H1 (cell line): Measurements from ENCODE around the gene CES3. TPM values are rescaled to one million over a fixed set of nuclear protein-coding genes. Genes with fewer than 3 reads are reported as not detected.

Experiments used
- CTCF ChIA-PET: fragments of 300-600 bp; sonication (Branson Sonifier 250); formaldehyde crosslinking; loops from one replicate; lab custom pipeline; 2021; ENCODE audit not compliant: partially characterized antibody; lab: Charles Lee
- POLR2A ChIA-PET: fragments of 300-600 bp; sonication (Branson Sonifier 250); formaldehyde crosslinking; loops from one replicate; lab custom pipeline; 2021; ENCODE audit warnings: inconsistent platforms; ENCODE audit not compliant: partially characterized antibody; lab: Charles Lee
- DNase-seq, 2 experiments: peaks; one replicate each; pipeline versions ENCODE4 v3.0.0 to v3.0.0-alpha.2; 2010 to 2022; ENCODE audit warnings: low spot score in 2 of 2, low read depth in 1 of 2, mixed read lengths in 1 of 2
- FAIRE-seq: peaks from 2 replicates; lab custom pipeline; 2011; peaks lifted over from hg19 to GRCh38; lab: Jason Lieb, UNC
- H2AFZ ChIP-seq: 2 replicates; pipeline ENCODE4 v1.8.1; 2012; ENCODE audit warnings: low read length, inconsistent platforms
- H2AK5ac ChIP-seq: 2 replicates; pipeline ENCODE4 v1.6.1; 2013; ENCODE audit warnings: low read depth, low read length
- H2BK120ac ChIP-seq: replicated peaks from 2 replicates; pipeline ENCODE3; 2013; ENCODE audit warnings: low read depth, low read length, inconsistent platforms
- H2BK12ac ChIP-seq: 2 replicates; pipeline ENCODE4 v1.6.1; 2013; ENCODE audit warnings: low read depth, low read length
- H2BK15ac ChIP-seq: 2 replicates; pipeline ENCODE4 v1.6.1; 2013; ENCODE audit warnings: low read length
- H2BK20ac ChIP-seq: 2 replicates; pipeline ENCODE4 v1.6.1; 2013; ENCODE audit warnings: low read length
- H2BK5ac ChIP-seq: 2 replicates; pipeline ENCODE4 v1.6.1; 2013; ENCODE audit warnings: low read depth, low read length
- H3K14ac ChIP-seq: 2 replicates; pipeline ENCODE4 v1.6.1; 2013; ENCODE audit warnings: inconsistent platforms; ENCODE audit not compliant: insufficient read length
- H3K18ac ChIP-seq: 2 replicates; pipeline ENCODE4 v1.6.1; 2013; ENCODE audit warnings: low read length; ENCODE audit errors: extremely low read depth
- H3K23ac ChIP-seq: 2 replicates; pipeline ENCODE4 v1.6.1; 2013; ENCODE audit warnings: inconsistent platforms; ENCODE audit not compliant: insufficient read length
- H3K23me2 ChIP-seq: 2 replicates; pipeline ENCODE4 v1.6.1; 2013; ENCODE audit warnings: low read depth, low read length
- H3K27ac ChIP-seq: 2 replicates; pipeline ENCODE4 v1.6.1; 2011; ENCODE audit warnings: low read depth, low read length, inconsistent platforms
- H3K27me3 ChIP-seq, 4 experiments: replicated peaks in 1 of 4; 1 replicate in 1 of 4; 2 replicates in 3 of 4; pipeline versions ENCODE4 v1.6.1 to v1.8.1; 2011 to 2013; ENCODE audit warnings: low read length in 3 of 4, mild to moderate bottlenecking in 3 of 4, inconsistent platforms in 2 of 4, mixed read lengths in 2 of 4, moderate library complexity in 1 of 4; ENCODE audit not compliant: control insufficient read depth in 3 of 4, insufficient read depth in 3 of 4; ENCODE audit errors: extremely low read depth in 1 of 4
- H3K36me3 ChIP-seq, 4 experiments: 2 replicates each; pipeline versions ENCODE4 v1.6.1 to v1.8.1; 2011 to 2013; ENCODE audit warnings: mild to moderate bottlenecking in 4 of 4, low read length in 3 of 4, moderate library complexity in 2 of 4, control low read depth in 1 of 4, inconsistent platforms in 1 of 4; ENCODE audit not compliant: insufficient read depth in 4 of 4, control insufficient read depth in 2 of 4
- H3K4ac ChIP-seq: replicated peaks from 2 replicates; pipeline ENCODE3; 2013; ENCODE audit warnings: low read length, low read depth, mixed read lengths, inconsistent platforms; ENCODE audit not compliant: insufficient read length
- H3K4me1 ChIP-seq, 4 experiments: replicated peaks in 1 of 4; 1 replicate in 1 of 4; 2 replicates in 3 of 4; pipeline versions ENCODE4 v1.6.1 to v1.8.1; 2011 to 2013; ENCODE audit warnings: low read length in 3 of 4, inconsistent platforms in 2 of 4, mixed read lengths in 1 of 4; ENCODE audit not compliant: insufficient read depth in 4 of 4, control insufficient read depth in 3 of 4
- H3K4me2 ChIP-seq, 2 experiments: 2 replicates each; pipeline versions ENCODE4 v1.6.1 to v1.8.1; 2011 to 2013; ENCODE audit warnings: low read depth in 2 of 2, low read length in 2 of 2, control low read depth in 1 of 2, inconsistent platforms in 1 of 2, mild to moderate bottlenecking in 1 of 2; ENCODE audit not compliant: insufficient read depth in 1 of 2
- H3K4me3 ChIP-seq, 4 experiments: fragments of 200-600, 300-600 bp in 1 of 4; sonication (generic), shearing (Covaris generic), sonication (Bioruptor Twin) in 1 of 4; 2 replicates each; pipeline versions ENCODE4 v1.5.1 to v1.8.1; 2011 to 2016; ENCODE audit warnings: low read length in 4 of 4, low read depth in 3 of 4, control low read depth in 2 of 4, inconsistent platforms in 2 of 4, mild to moderate bottlenecking in 2 of 4, mixed read lengths in 1 of 4, moderate library complexity in 1 of 4; ENCODE audit not compliant: insufficient read depth in 2 of 4; ENCODE audit errors: extremely low read depth in 1 of 4
- H3K56ac ChIP-seq: replicated peaks from 2 replicates; pipeline ENCODE3; 2013; ENCODE audit warnings: low read depth, mild to moderate bottlenecking, mixed read lengths, low read length, inconsistent platforms; ENCODE audit not compliant: insufficient read length
- H3K79me1 ChIP-seq: 2 replicates; pipeline ENCODE4 v1.6.1; 2013; ENCODE audit warnings: low read depth, low read length, control low read depth
- H3K79me2 ChIP-seq, 2 experiments: 2 replicates each; pipeline versions ENCODE4 v1.6.1 to v1.8.1; 2012 to 2013; ENCODE audit warnings: low read length in 2 of 2, mild to moderate bottlenecking in 2 of 2, inconsistent platforms in 1 of 2; ENCODE audit not compliant: insufficient read depth in 2 of 2, control insufficient read depth in 1 of 2
- H3K9ac ChIP-seq, 4 experiments: replicated peaks in 1 of 4; 1 replicate in 1 of 4; 2 replicates in 3 of 4; pipeline versions ENCODE4 v1.6.1 to v1.8.1; 2011 to 2013; ENCODE audit warnings: low read depth in 3 of 4, low read length in 3 of 4, control low read depth in 2 of 4, mild to moderate bottlenecking in 2 of 4, moderate library complexity in 2 of 4, inconsistent platforms in 1 of 4; ENCODE audit errors: extremely low read depth in 1 of 4
- H3K9me3 ChIP-seq, 2 experiments: 2 replicates each; pipeline versions ENCODE4 v1.6.1 to v1.8.1; 2012 to 2013; ENCODE audit warnings: mild to moderate bottlenecking in 2 of 2, moderate library complexity in 2 of 2, control low read depth in 1 of 2, inconsistent platforms in 1 of 2, low read depth in 1 of 2, low read length in 1 of 2, mixed read lengths in 1 of 2; ENCODE audit not compliant: insufficient read depth in 2 of 2
- H4K20me1 ChIP-seq, 2 experiments: replicated peaks in 1 of 2; 2 replicates each; pipeline versions ENCODE3 to v1.8.1; 2011 to 2013; ENCODE audit warnings: inconsistent platforms in 2 of 2, low read length in 2 of 2, mild to moderate bottlenecking in 1 of 2; ENCODE audit not compliant: insufficient read depth in 2 of 2, control insufficient read depth in 1 of 2
- H4K5ac ChIP-seq: 2 replicates; pipeline ENCODE4 v1.6.1; 2013; ENCODE audit warnings: low read length, low read depth, mixed read lengths, inconsistent platforms; ENCODE audit not compliant: insufficient read length
- H4K8ac ChIP-seq: 2 replicates; pipeline ENCODE4 v1.8.0; 2013; ENCODE audit warnings: mild to moderate bottlenecking, moderate library complexity, low read length, inconsistent platforms; ENCODE audit not compliant: insufficient read depth; ENCODE audit errors: extremely low read depth
- H4K91ac ChIP-seq: replicated peaks from 2 replicates; pipeline ENCODE3; 2013; ENCODE audit warnings: low read length, mixed read lengths, inconsistent platforms; ENCODE audit not compliant: insufficient read length
- EP300 ChIP-seq, 2 experiments: IDR thresholded peaks; 1 replicate in 1 of 2; 2 replicates in 1 of 2; pipeline ENCODE4 v1.6.1; 2011 to 2012; ENCODE audit warnings: low read depth in 2 of 2, low read length in 2 of 2, mild to moderate bottlenecking in 2 of 2, borderline replicate concordance in 1 of 2, inconsistent platforms in 1 of 2, moderate library complexity in 1 of 2
- GABPA ChIP-seq: IDR thresholded peaks from 2 replicates; pipeline ENCODE4 v1.6.1; 2011; ENCODE audit warnings: mild to moderate bottlenecking, low read length, moderate library complexity, borderline replicate concordance; ENCODE audit not compliant: insufficient read depth
- GTF2F1 ChIP-seq: IDR thresholded peaks from 2 replicates; pipeline ENCODE4 v1.6.1; 2012; ENCODE audit warnings: low read depth, low read length, improper control_type of control experiment, borderline replicate concordance
- HDAC2 ChIP-seq, 2 experiments: fragments of 300-600 bp in 1 of 2; sonication (generic) in 1 of 2; IDR thresholded peaks; 2 replicates each; pipeline ENCODE4 v1.6.1; 2011 to 2012; ENCODE audit warnings: low read depth in 2 of 2, low read length in 2 of 2, mild to moderate bottlenecking in 2 of 2, moderate library complexity in 2 of 2, borderline replicate concordance in 1 of 2, inconsistent platforms in 1 of 2
- HDAC6 ChIP-seq: IDR thresholded peaks from one replicate; pipeline ENCODE4 v1.7.1; 2012; ENCODE audit warnings: low read depth, mild to moderate bottlenecking, inconsistent platforms, low read length, moderate library complexity
- JUN ChIP-seq: IDR thresholded peaks from 2 replicates; pipeline ENCODE4 v1.6.1; 2011; ENCODE audit warnings: low read depth, mild to moderate bottlenecking, improper control_type of control experiment, low read length
- PHF8 ChIP-seq: fragments of 200-600 bp; sonication (generic); conservative IDR thresholded peaks from 2 replicates; pipeline ENCODE4 v1.7.1; 2012; ENCODE audit warnings: low read depth, mild to moderate bottlenecking, inconsistent platforms, low read length, moderate library complexity
- RAD21 ChIP-seq, 2 experiments: IDR thresholded peaks in 1 of 2; conservative IDR thresholded peaks in 1 of 2; 2 replicates each; pipeline ENCODE4 v1.6.1; 2011; ENCODE audit warnings: low read depth in 2 of 2, low read length in 2 of 2, improper control_type of control experiment in 1 of 2, inconsistent platforms in 1 of 2, mild to moderate bottlenecking in 1 of 2, moderate library complexity in 1 of 2
- YY1 ChIP-seq: IDR thresholded peaks from 2 replicates; pipeline ENCODE4 v1.6.1; 2011; ENCODE audit warnings: low read depth, mild to moderate bottlenecking, low read length
- ZNF274 ChIP-seq: IDR thresholded peaks from 2 replicates; pipeline ENCODE4 v1.7.0; 2012; ENCODE audit warnings: low read length, borderline replicate concordance; ENCODE audit errors: extremely low read depth
- WGBS, 2 experiments: shearing (Covaris generic) in 1 of 2; methylation state at CpG; one replicate each; pipeline versions ENCODE4 v1.1.6 to v1.1.7; 2013 to 2015; ENCODE audit warnings: low lambda C conversion rate in 2 of 2, mixed read lengths in 2 of 2, inconsistent platforms in 1 of 2, low coverage in 1 of 2, missing lambda C conversion rate in 1 of 2; ENCODE audit not compliant: insufficient replicate concordance in 2 of 2, insufficient coverage in 1 of 2, insufficient read length in 1 of 2; ENCODE audit errors: extremely low coverage in 1 of 2, missing lambda C conversion rate in 1 of 2; 5-methylcytosine and 5-hydroxymethylcytosine counted together
- polyA plus RNA-seq, 7 experiments: library from polyadenylated mRNA; depleted of rRNA in 3 of 7; stranded (reverse) in 5 of 7; unstranded in 2 of 7; fragments of >200 nt in 5 of 7; fragments of 200-250 nt in 2 of 7; gene quantifications; 1 replicate in 5 of 7; 2 replicates in 1 of 7; 4 replicates in 1 of 7; pipeline versions ENCODE4 v1.2.1 to v1.2.3, GENCODE V29; 2011 to 2013; ENCODE audit warnings: missing spikeins in 2 of 7, mixed read lengths in 2 of 7
- total RNA-seq: library from RNA; stranded (reverse); fragmentation: NEBNext Ultra II Directional; extraction: Animal tissue kit (Norgen Biotek cat#: 25700); gene quantifications from 2 replicates; pipeline ENCODE4 v1.2.1, GENCODE V29; 2021
- TF ChIP-seq, protein P1 (sequence below): IDR thresholded peaks from 2 replicates; pipeline ENCODE4 v1.6.1; 2012; ENCODE audit warnings: low read length, inconsistent platforms

The CES3 gene
- total and polyA plus RNA-seq, 2 of the 8 experiments (the other 6 are each of a cell fraction or from before 2014, with no cell fraction given), result 1.6 to 2.2 TPM

DNA sequence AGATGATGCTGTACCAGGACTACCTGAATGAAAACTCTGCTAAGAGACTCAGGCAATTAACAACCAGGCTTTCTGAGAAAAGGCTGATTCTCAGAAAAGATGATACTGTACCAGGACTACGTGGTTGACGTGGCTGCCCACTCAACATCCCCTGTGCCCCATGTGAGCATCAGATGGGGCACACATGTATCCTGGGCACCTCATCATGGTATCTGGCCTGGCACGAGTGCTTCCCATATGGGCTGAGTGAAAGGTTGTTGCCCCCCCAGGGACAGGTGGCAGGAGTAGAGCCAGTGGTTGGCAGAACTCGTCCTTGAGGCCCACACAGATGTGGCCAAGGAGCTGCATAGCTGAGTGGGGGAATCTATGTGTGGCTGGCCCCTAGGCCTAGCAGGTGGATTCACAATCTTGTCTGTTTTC, 23.8 kb downstream of the CES3 start:
- H3K27me3 ChIP-seq, result no peaks in the 10 kb centered on the region
- no peak overlapping the region for H3K27ac ChIP-seq
- H3K79me2 ChIP-seq, result no peaks in the 10 kb centered on the region
- H3K56ac ChIP-seq, result no peak overlapping the region
- FAIRE-seq (no peak), DNase-seq (no peak)
- POLR2A ChIA-PET, result no interaction called here
- H3K9me3 ChIP-seq, result no peaks in the 10 kb centered on the region
- H4K91ac ChIP-seq, result no peak overlapping the region
- H3K4me2 ChIP-seq, result no peak overlapping the region
- H2BK15ac ChIP-seq, result no peak overlapping the region
- H2AFZ ChIP-seq, result no peak overlapping the region
- no peaks in the 10 kb centered on the region for H4K20me1 ChIP-seq
- H3K23me2 ChIP-seq, result no peaks in the 10 kb centered on the region
- CTCF ChIA-PET, result interaction anchor here (0.5 to 2.6 kb wide), 7 partner anchors 11 to 166 kb away, joined by 3 to 9 read pairs (median 3); partner anchors contain the start of gene B3GNT9
- H3K4me3 ChIP-seq, result no peak overlapping the region
- no peak overlapping the region for H3K14ac ChIP-seq
- H3K9ac ChIP-seq, result no peak overlapping the region
- WGBS, 2 experiments, result 88% methylated on average over 4 of the region's 4 CpGs; no CpG with 5 or more reads in 1 of the 2 experiments
- H4K5ac ChIP-seq, result no peak overlapping the region
- H2BK120ac ChIP-seq, result no peak overlapping the region
- H2AK5ac ChIP-seq, result no peak overlapping the region
- H3K23ac ChIP-seq, result no peak overlapping the region
- no peaks in the 10 kb centered on the region for H3K4me1 ChIP-seq
- no peak overlapping the region for H2BK20ac ChIP-seq
- H3K4ac ChIP-seq, result no peak overlapping the region
- H3K18ac ChIP-seq, result no peak overlapping the region
- no peak overlapping the region for H2BK5ac ChIP-seq
- H2BK12ac ChIP-seq, result no peak overlapping the region
- H3K79me1 ChIP-seq, result no peaks in the 10 kb centered on the region
- H4K8ac ChIP-seq, result no peak overlapping the region
- H3K36me3 ChIP-seq, result no peaks in the 10 kb centered on the region
- TF ChIP-seq RAD21 (IDR thresholded peaks at IDR 0.05 in 1 of 2, conservative IDR thresholded peaks at IDR 0.05 in 1 of 2; ENCODE audit: low read depth in 2 of 2, low read length in 2 of 2) (no peak), EP300 (IDR thresholded peaks at IDR 0.05; ENCODE audit: borderline replicate concordance in 1 of 2, low read depth in 2 of 2, low read length in 2 of 2) (no peak), HDAC2 (IDR thresholded peaks at IDR 0.05; ENCODE audit: borderline replicate concordance in 1 of 2, low read depth in 2 of 2, low read length in 2 of 2) (no peak), GABPA (no peak), YY1 (no peak), HDAC6 (no peak), ZNF274 (no peak), JUN (no peak), GTF2F1 (no peak), PHF8 (no peak)
- TF ChIP-seq, protein P1, sequence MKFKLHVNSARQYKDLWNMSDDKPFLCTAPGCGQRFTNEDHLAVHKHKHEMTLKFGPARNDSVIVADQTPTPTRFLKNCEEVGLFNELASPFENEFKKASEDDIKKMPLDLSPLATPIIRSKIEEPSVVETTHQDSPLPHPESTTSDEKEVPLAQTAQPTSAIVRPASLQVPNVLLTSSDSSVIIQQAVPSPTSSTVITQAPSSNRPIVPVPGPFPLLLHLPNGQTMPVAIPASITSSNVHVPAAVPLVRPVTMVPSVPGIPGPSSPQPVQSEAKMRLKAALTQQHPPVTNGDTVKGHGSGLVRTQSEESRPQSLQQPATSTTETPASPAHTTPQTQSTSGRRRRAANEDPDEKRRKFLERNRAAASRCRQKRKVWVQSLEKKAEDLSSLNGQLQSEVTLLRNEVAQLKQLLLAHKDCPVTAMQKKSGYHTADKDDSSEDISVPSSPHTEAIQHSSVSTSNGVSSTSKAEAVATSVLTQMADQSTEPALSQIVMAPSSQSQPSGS, result no peak
